Stimulated activated naive CD4-positive, alpha-beta T cell (primary cell): ENCODE results near the gene VWF.

Source experiments
- DNase-seq, 6 experiments: peaks; one replicate each; lab custom pipeline; 2025; lab: John Stamatoyannopoulos, UW

VWF gene

GRCh38 chr12:5947006-5947405 lies 177.5 kb downstream of the VWF start:
- DNase-seq = no peak

DNA sequence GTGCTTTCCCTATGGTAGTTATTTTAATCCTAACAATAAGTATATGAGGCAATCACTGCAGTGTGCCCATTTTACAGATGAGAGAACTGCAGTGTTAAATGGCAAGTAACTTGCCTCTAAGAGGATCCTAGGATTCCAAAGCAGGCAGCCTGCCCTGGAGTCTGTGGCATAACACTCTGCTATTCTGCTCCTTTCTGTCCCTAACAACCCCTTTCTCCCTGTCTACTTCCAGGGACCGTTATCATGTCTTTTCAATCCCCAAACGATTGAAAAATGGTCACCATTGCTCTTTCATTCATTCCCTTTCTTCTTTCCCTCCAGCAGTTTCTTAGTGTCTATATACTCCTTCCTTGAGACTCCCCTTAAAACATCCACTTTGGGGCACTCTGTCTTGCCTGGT lies 178.1 kb downstream of the VWF start:
- no peak for DNase-seq

DNA sequence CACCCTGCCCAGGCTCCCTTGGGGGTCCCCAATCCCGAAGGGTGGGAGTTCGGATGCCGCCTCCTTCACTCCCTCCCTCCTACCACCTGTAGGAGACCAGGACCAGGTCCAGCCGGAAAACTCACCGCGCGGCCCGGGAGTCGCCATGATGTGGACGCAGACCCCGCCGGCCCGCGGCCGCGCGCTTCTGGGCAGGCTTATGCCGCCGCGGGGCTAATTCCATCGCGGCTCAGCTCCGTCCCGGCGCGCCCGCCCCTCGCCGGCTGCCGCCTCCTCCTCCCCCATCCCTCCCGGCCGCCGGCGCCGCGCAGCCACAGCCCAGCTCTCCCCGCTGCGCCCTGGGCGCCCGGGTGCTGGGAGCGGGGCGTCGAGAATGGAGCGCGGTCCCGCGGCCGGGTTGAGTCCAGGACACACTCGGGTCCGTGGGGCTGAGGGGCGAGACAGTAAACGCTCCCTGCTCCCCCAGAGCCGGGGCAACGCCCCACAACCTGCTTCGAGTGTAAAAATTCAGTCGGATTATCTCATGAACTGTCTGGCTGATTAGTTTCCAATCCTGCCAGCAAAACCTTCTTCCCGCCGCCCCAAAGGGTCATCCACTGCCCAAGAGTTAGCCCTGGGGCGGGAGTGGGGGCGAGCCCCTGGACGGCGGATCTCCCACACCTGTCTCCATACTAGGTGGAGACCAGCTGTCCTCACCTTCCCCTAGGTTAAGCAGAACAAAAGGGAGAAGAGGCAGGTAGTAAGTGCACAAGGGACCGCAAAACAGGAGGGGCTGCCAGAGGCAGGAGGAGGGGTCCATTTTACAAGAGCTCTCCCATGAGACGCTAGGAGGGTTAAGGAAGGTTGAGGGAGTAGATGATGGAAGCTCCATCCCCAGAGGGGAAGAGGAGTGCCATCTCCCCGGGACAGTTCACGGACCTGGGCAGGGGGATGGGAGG lies 179.1 kb downstream of the VWF start, which contains the start of gene ANO2:
Gene ANO2, minus strand, starts transcription at position 189 of the 938 bp plus-strand sequence. Its CDS starts 42 bp downstream, at position 147.
- no peak for DNase-seq

GRCh38 chr12:5944688-5945070 lies 179.8 kb downstream of the VWF start:
- no peak for DNase-seq

DNA sequence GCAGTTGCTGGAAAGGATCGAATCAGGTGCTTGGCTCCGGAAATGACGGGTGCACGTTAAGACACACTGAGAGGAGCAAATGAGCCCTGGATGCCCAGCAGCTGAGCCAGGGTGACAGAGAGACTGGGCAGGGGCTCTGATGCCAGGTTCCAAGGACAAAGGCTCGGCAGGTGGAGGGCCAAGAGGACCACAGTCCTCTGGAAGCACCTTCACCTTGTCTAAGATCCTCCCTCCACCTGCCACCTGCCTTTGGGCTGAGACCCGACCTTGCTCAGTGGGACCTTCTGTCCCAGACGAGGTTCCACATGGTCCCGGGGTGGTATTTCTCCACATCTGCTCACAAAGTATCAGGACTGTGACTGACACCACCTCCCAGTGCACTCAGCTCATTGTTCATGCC lies 180.4 kb downstream of the VWF start:
- no peak for DNase-seq

DNA sequence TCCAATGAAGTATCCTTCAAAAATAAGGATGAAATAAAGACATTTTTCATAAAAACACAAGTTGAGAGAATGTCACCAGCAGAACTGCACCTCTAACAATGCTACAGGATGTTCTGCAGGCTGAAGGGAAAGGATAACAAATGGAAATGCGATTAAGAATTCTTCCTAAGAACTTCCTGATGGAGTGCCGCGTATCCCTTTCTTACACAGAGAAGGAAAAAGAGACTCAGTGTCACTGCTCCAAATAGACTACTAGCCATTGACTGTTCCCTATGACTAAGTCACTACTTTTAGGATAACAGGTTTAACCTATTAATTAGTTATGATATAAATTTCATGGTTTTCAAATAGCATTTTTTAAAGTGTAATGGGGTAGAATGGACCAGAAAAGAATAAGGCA lies 182.6 kb downstream of the VWF start:
- DNase-seq = no peak

DNA sequence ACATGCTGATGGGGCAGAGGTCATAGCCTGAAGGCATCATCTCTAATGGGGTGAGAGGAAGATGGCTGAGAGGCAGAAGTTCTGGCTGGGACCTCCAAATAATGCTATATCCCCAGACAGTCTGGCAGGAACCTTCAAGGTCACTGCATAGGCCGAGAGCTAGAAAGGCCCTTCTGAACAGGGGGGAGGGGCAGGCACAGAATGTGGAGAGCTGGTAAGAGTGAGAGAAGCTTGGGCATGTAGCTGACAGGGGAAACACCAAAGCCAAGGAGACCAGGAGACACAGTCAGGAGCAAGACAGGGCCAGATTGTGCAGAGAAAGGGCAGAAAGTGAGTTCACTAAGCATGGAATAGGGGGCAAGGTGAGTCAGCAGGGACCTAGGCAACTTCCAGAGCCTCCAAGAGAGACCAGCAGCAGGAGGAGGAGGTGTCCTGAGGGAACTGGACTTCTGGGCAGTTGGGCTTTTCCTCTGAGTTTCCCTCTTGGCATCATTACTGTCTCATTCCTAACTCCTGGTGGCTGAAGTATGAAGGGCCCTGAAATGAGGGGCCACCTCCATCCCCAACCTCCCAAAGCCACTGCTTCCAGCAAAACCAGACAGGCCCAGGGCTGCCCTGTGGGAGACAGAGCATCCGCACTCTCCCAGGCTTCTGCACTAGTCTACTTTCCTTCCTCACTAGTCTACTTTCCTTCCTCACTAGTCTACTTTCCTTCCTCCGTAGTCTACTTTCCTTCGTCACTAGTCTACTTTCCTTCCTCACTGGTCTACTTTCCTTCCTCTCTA lies 196.5 kb downstream of the VWF start:
- no peak for DNase-seq

GRCh38 chr12:5925646-5926045 lies 198.8 kb downstream of the VWF start:
- no peak for DNase-seq

- DNase-seq = no peak
Observed at GRCh38 chr12:5924342-5924741, 200.1 kb downstream of the VWF start.

- DNase-seq = no peak
Observed at GRCh38 chr12:5923751-5924150, 200.7 kb downstream of the VWF start.

DNA sequence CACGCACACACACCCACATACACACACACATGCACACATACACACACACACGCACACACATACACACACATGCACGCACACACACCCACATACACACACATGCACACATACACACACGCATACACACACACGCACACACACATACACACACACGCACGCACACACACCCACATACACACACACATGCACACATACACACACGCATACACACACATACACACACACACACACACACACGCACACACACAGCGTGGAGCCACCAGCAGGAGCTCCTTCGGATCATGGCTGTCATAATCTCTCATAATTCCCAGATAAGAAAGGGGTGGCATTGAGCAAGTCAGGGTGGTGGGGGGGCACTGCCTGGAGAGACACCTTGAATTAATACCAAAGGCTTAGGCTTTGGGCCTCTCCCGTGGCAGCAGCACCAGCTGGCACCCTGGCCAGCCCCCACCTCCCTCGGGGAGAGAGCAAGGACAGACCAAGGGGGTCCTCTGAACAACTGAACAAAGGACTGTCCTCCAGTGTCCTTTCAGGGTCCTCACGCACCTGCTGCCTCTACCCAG lies 201.3 kb downstream of the VWF start:
- no peak for DNase-seq

- DNase-seq = no peak
Observed at GRCh38 chr12:5921966-5922899, 202.2 kb downstream of the VWF start.

GRCh38 chr12:5921027-5921909 lies 203.2 kb downstream of the VWF start:
- DNase-seq = no peak

DNA sequence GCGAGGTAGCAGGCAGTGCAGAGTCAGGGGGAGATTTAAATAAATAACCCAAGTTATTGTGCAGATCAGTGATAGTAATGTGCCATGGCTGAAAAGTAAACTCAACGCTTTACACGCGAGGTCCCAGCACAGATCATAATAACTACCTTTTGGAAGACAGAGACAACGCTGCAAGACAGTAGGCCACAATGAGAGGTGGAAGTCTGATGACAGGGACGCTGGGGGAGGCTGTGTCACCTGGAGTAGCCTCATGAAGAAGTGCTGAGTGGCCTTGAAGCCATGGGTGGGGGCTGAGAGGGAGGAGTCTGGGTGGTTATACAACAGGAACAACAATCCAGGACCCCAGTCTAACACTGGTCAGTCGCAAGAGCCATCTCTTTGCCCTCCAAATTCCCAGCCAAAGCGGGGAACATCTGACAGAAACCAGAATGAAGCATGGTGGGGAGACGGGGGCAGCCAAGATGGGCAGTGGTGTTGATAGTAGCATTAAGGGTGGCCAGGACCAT lies 207.6 kb downstream of the VWF start:
- DNase-seq = no peak

DNA sequence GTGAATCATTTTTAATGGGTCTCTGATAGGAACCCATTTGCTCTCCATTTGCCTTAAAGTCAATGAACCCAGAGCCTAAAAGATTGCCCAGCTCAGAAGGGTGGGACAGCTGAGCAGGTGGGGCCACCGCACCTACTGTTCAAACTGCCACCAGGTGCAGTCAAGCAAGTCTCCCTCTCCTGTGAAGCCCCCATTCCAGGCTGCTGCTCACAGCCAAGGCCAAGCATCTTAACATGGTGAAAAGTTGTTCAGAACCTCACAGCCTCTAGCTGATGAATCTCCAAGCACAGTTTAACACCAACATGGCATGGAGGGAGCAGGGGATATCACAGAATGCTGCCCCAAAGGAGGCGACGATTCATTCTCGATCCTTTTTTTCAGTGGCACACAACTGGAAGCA lies 209.0 kb downstream of the VWF start:
- no peak for DNase-seq

- no peak for DNase-seq
Observed at GRCh38 chr12:5914387-5915149, 209.9 kb downstream of the VWF start.

- no peak for DNase-seq
Observed at GRCh38 chr12:5913387-5913786, 211.1 kb downstream of the VWF start.

DNA sequence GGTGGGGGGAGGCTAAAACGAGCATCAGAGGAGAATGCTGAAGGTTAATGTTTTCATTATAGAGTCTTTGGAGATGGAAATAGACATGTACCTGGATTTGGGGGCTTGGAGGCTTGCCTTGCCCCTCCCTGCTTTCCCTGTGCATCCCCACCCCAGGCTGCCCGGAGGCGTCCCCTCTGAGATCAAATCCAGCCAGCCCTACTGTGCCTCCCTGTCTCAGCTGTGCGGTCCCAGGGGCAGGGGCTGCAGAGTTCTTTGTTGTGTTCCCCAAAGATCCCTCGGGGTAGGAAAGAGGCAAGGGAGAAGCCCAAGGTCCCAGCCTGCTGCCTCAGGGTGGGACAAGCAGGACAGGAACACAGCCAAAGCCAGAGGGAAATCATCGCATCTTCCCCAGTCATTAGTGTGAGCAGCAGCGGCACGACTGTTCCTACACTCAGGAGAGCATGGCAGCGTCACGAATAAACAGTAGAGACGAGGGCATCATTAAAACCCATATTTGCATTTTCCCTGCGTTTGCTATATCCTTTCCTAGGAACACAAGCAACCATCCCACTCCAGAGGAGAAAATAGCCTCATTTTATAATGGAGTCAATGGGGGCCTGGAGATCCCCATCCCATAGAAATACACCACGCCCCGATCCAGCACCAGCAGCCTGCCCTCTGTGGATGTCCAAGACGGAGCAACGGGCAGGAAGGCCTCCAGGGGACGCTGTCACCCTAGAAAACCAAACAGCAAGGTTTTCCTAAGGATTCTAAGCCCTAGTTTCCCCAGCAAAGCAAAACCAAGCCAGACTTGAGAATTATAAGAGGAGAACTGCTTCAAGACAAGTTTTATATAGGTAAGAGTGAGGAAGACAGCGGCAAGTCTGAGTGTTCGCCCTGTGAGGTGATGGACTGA lies 211.8 kb downstream of the VWF start:
- no peak for DNase-seq

DNA sequence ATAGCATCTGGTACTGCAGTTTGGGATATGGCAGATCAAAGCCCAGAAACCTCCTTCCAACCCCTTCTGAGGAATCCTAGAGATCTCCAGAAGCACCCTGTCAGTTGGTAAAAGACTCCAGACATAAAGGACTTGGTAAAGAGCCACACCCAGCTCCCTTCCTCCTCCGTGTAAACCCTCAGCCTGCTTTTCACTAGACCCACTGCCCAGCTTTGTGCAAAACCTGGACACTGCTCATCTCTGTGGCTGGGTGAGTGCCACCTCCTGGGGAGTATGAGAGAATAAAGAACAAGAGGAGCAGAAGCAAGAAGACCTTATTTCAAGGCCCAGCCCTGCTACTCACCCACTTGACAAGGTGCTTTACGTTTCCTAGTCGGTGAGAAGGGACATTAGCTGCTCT lies 212.5 kb downstream of the VWF start:
- DNase-seq = no peak
